AG04449 (cell line): Measurements from ENCODE around the gene MLIP.

Experiments used
- CTCF ChIA-PET: fragments of 350-600 bp; formaldehyde crosslinking; extraction: SDS; loops from one replicate; lab custom pipeline; 2021; ENCODE audit warnings: antibody characterized with exemption; lab: Yijun Ruan, JAX
- POLR2A ChIA-PET: fragments of 400-600, 350-600 bp; formaldehyde crosslinking; extraction: SDS; loops from one replicate; lab custom pipeline; 2020; ENCODE audit warnings: antibody characterized with exemption, inconsistent platforms; lab: Yijun Ruan, JAX
- DNase-seq: peaks from one replicate; pipeline ENCODE4 v3.0.0-alpha.2; 2010; ENCODE audit warnings: low read depth, low spot score
- H3K4me3 ChIP-seq: 2 replicates; pipeline ENCODE4 v1.5.1; 2011; ENCODE audit warnings: low read depth, mild to moderate bottlenecking, control low read depth, low read length
- TF ChIP-seq, protein P1 (sequence below): IDR thresholded peaks from one replicate; pipeline ENCODE4 v1.5.1; 2011; ENCODE audit warnings: mild to moderate bottlenecking, moderate library complexity, low read length, control low read depth, inconsistent platforms; ENCODE audit not compliant: insufficient read depth; ENCODE audit errors: missing control alignments

Gene MLIP

DNA sequence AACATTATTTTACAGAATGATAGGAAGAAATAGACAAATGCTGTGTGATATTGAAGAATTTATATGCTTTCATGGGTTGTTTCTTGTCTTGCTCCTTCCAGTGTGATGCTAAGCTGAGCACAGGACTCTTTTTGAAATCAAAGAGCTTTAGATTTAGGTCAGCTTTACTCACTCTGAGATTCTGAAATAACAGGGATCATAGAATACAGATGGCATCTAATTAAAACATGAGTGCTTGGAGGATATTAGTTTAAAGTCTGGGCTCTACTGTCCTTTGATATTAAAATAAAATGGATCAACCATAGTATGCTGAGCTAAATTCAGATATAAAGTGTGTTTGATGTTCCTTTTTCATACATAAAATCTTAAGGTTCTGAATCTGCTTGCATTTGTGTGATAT lies 29.6 kb downstream of the MLIP start:
- DNase-seq, result no peak
- ChIA-PET CTCF (no interaction called here), POLR2A (no interaction called here)

DNA sequence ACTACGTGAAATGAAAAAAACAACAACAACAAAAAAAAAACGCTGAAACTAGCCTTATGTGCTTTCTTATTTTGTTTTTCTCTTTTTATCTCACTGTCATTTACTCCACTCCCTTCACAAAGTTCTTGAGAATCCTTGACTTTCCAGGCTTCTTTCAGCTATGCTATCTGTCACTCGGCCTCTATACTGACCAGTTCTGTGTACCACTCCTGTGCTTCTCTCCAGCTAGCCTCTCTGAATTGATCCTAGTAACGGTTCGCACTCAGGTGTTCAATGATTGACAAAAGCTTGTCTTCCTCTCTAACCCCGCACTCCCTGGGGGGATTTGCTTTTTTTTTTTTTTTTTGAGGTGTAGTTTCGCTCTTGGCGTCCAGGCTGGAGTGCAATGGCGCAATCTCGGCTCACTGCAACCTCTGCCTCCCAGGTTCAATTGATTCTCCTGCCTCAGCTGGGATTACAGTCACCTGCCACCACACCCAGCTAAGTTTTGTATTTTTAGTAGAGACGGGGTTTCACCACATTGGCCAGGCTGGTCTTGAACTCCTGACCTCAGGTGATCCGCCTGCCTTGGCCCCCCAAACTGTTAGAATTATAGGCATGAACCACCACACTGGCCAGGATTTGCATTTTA lies 31.8 kb downstream of the MLIP start:
- H3K4me3 ChIP-seq, result no peak overlapping the region
- TF ChIP-seq, protein P1, sequence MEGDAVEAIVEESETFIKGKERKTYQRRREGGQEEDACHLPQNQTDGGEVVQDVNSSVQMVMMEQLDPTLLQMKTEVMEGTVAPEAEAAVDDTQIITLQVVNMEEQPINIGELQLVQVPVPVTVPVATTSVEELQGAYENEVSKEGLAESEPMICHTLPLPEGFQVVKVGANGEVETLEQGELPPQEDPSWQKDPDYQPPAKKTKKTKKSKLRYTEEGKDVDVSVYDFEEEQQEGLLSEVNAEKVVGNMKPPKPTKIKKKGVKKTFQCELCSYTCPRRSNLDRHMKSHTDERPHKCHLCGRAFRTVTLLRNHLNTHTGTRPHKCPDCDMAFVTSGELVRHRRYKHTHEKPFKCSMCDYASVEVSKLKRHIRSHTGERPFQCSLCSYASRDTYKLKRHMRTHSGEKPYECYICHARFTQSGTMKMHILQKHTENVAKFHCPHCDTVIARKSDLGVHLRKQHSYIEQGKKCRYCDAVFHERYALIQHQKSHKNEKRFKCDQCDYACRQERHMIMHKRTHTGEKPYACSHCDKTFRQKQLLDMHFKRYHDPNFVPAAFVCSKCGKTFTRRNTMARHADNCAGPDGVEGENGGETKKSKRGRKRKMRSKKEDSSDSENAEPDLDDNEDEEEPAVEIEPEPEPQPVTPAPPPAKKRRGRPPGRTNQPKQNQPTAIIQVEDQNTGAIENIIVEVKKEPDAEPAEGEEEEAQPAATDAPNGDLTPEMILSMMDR, result no peak
- ChIA-PET CTCF (no interaction called here), POLR2A (no interaction called here)
- no peak for DNase-seq

More for the DNA sequence above, 29.6 kb downstream of the MLIP start:
- TF ChIP-seq, protein P1, result no peak
- H3K4me3 ChIP-seq, result no peak overlapping the region

- POLR2A ChIA-PET, result no interaction called here
- TF ChIP-seq, protein P1, result no peak
- H3K4me3 ChIP-seq, result no peak overlapping the region
- DNase-seq, result no peak
- CTCF ChIA-PET, result interaction anchor here (0.9 kb wide), 1 partner anchor 11 kb away, joined by 4 read pairs; no protein-coding TSS in a partner anchor
Measured at GRCh38 chr6:54151861-54152260, 40.6 kb downstream of the MLIP start.

DNA sequence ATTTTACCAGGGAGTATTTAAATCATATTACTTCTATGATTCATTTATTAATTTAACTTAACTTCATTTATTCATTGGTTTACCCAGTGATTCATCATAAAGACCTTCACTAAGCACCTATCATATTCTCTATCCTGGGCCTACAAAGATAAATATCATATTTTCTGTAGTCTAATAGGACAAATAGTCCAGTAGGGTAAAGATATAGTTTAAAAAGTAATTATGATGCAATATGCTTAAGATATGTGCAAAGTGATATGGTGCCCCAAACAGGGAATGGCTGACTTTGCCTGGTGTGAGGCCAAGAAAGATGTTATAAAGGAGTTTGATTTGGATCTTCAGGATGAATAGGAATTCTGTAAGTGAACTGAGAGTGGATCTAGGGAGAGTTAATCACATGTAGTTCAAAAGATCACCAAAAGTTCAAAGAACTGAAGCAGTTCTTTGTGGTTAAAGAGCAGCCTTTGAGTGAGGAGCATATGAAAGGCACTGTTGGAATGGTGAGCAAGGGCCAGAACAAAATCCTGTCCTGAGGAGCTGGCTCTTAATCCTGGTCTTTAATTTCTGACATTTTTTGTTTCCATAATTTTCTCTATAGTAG lies 45.5 kb downstream of the MLIP start:
- TF ChIP-seq, protein P1, result no peak
- no peak overlapping the region for H3K4me3 ChIP-seq
- CTCF ChIA-PET, result no interaction called here
- POLR2A ChIA-PET, result no interaction called here
- no peak for DNase-seq

DNA sequence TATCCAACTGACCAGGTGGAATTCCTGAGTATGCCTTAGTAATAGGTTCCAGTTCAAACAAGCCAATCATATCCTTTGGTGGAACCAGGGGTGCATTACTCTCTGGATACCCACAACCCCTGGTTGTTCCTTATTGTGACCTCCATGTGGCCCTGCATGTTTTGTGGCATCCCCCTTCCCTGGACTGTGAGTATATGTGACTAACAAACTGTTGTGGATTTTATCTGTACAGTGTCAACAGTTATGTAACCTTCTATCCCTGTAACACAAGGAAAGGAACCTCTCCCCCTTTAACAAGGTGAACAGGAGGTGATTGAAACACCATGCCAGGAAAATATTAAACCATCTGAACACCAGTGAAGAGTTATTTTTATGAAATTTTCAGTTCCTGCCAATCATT lies 46.2 kb downstream of the MLIP start:
- POLR2A ChIA-PET, result no interaction called here
- no peak overlapping the region for H3K4me3 ChIP-seq
- CTCF ChIA-PET, result no interaction called here
- no peak for DNase-seq
- TF ChIP-seq, protein P1, result no peak

GRCh38 chr6:54173089-54173488 lies 61.8 kb downstream of the MLIP start:
- CTCF ChIA-PET, result no interaction called here
- no peak overlapping the region for H3K4me3 ChIP-seq
- DNase-seq, result peak; percentile 1
- TF ChIP-seq, protein P1, result no peak
- POLR2A ChIA-PET, result no interaction called here
